GM23248 (cell line): ENCODE results near the gene MRPL20.

ENCODE experiments used
- EZH2 ChIP-seq: fragments of 200-600 bp; sonication (generic); IDR thresholded peaks from 2 replicates; pipeline ENCODE4 v1.6.1; 2018; ENCODE audit warnings: antibody characterized with exemption, mild to moderate bottlenecking; ENCODE audit not compliant: insufficient read depth, poor library complexity, severe bottlenecking
- EZH2phosphoT487 ChIP-seq: fragments of 200-600 bp; sonication (generic); IDR thresholded peaks from 2 replicates; pipeline ENCODE4 v1.6.1; 2018; ENCODE audit warnings: antibody characterized with exemption, moderate library complexity, mild to moderate bottlenecking, low read depth; ENCODE audit not compliant: insufficient read depth

- TF ChIP-seq EZH2 (no peak), EZH2phosphoT487 (no peak)
These were observed 50.2 kb downstream of the MRPL20 start for GRCh38 chr1:1356796-1357401.
